Mesothelial cell of epicardium (in vitro differentiated cells): ENCODE results near the gene CACNA2D1. TPM values are rescaled to one million over a fixed set of nuclear protein-coding genes. Genes with fewer than 3 reads are reported as not detected.

Experiments
- DNase-seq, 2 experiments: peaks; one replicate each; pipeline ENCODE4 v3.0.0; 2021; ENCODE audit warnings: low spot score in 2 of 2; ENCODE audit not compliant: unreplicated experiment in 2 of 2
- H3K27ac Mint-ChIP-seq: 2 replicates; pipeline ENCODE4 v1.8.0; 2021; ENCODE audit warnings: mixed read lengths
- H3K27me3 Mint-ChIP-seq: 2 replicates; pipeline ENCODE4 v1.8.0; 2021; ENCODE audit warnings: low read depth, mixed read lengths
- H3K36me3 Mint-ChIP-seq: 2 replicates; pipeline ENCODE4 v1.8.0; 2021; ENCODE audit warnings: mixed read lengths
- H3K4me1 Mint-ChIP-seq: 2 replicates; pipeline ENCODE4 v1.8.0; 2021; ENCODE audit warnings: mixed read lengths
- H3K4me3 Mint-ChIP-seq: 2 replicates; pipeline ENCODE4 v1.8.0; 2021; ENCODE audit warnings: mild to moderate bottlenecking, moderate library complexity, mixed read lengths
- H3K9me3 Mint-ChIP-seq: 2 replicates; pipeline ENCODE4 v1.8.0; 2021; ENCODE audit warnings: mixed read lengths
- total RNA-seq: library from RNA; stranded (reverse); gene quantifications from 3 replicates; pipeline ENCODE4 v1.2.1, GENCODE V29; 2021
- TF ChIP-seq, protein P1 (sequence below): fragments of 200-600 bp; sonication (generic); IDR thresholded peaks from one replicate; pipeline ENCODE4 v1.5.0; 2021; ENCODE audit warnings: antibody characterized with exemption; ENCODE audit not compliant: unreplicated experiment

Gene CACNA2D1
- total RNA-seq, 1 donor from 2014 or later = 14.7 TPM

DNA sequence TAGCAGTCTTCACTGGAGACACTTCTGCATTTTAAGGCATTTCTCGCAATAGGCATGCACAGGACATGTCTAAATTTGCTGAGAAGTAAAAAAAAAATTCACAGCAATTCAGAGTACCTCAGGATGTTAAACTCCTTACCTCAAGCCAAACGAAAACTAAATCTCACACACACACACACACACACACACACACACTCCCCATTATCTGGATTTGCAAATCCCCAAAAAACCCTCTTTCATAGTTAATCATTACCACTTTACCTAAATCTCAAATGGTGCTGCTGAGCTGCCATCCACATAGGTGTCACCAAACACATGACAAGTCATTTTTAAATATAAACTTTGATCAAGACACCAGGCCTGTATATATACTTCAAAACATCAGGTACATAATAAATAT is 31.8 kb downstream of the CACNA2D1 start:
- no peaks in the 10 kb centered on the region for H3K9me3 Mint-ChIP-seq
- DNase-seq = no peak
- H3K27me3 Mint-ChIP-seq = no peaks in the 10 kb centered on the region
- no peak overlapping the region for H3K27ac Mint-ChIP-seq
- H3K36me3 Mint-ChIP-seq = no peaks in the 10 kb centered on the region
- peaks cover 19% of the 10 kb centered on the region for H3K4me1 Mint-ChIP-seq
- H3K4me3 Mint-ChIP-seq = no peak overlapping the region
- TF ChIP-seq, protein P1, sequence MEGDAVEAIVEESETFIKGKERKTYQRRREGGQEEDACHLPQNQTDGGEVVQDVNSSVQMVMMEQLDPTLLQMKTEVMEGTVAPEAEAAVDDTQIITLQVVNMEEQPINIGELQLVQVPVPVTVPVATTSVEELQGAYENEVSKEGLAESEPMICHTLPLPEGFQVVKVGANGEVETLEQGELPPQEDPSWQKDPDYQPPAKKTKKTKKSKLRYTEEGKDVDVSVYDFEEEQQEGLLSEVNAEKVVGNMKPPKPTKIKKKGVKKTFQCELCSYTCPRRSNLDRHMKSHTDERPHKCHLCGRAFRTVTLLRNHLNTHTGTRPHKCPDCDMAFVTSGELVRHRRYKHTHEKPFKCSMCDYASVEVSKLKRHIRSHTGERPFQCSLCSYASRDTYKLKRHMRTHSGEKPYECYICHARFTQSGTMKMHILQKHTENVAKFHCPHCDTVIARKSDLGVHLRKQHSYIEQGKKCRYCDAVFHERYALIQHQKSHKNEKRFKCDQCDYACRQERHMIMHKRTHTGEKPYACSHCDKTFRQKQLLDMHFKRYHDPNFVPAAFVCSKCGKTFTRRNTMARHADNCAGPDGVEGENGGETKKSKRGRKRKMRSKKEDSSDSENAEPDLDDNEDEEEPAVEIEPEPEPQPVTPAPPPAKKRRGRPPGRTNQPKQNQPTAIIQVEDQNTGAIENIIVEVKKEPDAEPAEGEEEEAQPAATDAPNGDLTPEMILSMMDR = no peak

DNA sequence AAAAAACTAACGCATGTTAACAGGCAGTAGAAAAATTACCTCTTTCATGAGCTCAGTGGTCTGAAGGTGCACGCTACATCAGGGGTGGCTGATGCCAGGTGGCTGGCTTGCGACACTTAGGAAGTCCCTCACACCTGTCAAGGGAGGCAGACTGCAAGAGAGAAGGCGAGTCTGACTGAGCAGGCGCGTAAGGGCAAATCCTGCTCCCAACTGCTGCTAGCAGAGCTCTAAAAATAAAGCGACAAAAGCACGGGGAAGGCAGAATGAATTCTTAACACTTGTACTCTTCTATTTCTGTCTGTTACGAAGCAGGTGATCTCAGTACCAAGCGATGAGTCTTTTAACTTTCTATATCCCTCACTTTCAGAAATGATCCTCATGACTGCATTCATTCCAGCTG is 33.1 kb downstream of the CACNA2D1 start:
- Mint-ChIP-seq H3K4me1 (peaks cover 19% of the 10 kb centered on the region), H3K4me3 (no peak overlapping the region), H3K27me3 (no peaks in the 10 kb centered on the region), H3K36me3 (peaks cover 3% of the 10 kb centered on the region), H3K27ac (peak overlapping the region; percentile 1), H3K9me3 (no peaks in the 10 kb centered on the region)
- DNase-seq = no peak
- TF ChIP-seq, protein P1 = no peak

DNA sequence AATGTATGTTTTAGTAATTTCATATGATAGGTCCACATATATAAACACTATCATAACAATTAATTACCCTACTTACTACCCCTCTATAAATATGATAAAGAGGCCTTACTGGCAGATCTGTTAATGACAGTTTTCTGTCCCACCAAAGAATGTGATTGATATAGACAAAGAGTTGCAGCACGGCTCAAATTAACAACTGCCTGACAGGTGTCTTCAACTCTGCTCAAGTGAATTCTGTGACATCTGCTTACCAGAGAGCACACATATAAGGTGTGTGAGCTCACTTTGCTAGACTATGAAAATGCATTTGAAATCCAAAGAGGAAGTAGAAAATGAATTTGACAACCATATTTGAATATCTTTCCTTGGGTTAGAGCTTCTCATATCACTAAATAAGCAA is 36.6 kb downstream of the CACNA2D1 start:
- no peak for DNase-seq
- TF ChIP-seq, protein P1 = no peak
- H3K27ac Mint-ChIP-seq = no peak overlapping the region
- no peaks in the 10 kb centered on the region for H3K27me3 Mint-ChIP-seq
- peaks cover 3% of the 10 kb centered on the region for H3K36me3 Mint-ChIP-seq
- peaks cover 13% of the 10 kb centered on the region for H3K4me1 Mint-ChIP-seq
- no peak overlapping the region for H3K4me3 Mint-ChIP-seq
- no peaks in the 10 kb centered on the region for H3K9me3 Mint-ChIP-seq

DNA sequence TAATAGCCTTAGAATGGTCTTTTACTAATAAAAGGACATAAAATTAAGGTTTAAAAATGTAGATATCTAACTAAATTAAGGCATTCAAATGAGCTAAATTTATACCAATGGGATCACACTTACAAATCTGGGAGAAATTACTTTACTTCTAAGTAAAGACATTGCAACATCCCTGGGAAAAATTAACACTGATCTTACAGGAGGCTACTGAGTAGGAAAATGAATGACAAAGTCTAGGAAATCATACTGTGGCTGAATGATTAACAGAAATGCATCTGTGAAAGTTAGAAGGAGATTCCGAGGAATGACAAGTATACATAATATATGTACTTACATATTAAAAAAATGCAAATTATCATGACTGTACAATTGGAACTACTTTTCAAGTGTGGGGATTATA is 38.3 kb downstream of the CACNA2D1 start:
- H3K27ac Mint-ChIP-seq = no peak overlapping the region
- no peaks in the 10 kb centered on the region for H3K27me3 Mint-ChIP-seq
- no peaks in the 10 kb centered on the region for H3K9me3 Mint-ChIP-seq
- peaks cover 1% of the 10 kb centered on the region for H3K4me1 Mint-ChIP-seq
- TF ChIP-seq, protein P1 = no peak
- no peak overlapping the region for H3K4me3 Mint-ChIP-seq
- H3K36me3 Mint-ChIP-seq = peaks cover 3% of the 10 kb centered on the region
- no peak for DNase-seq

DNA sequence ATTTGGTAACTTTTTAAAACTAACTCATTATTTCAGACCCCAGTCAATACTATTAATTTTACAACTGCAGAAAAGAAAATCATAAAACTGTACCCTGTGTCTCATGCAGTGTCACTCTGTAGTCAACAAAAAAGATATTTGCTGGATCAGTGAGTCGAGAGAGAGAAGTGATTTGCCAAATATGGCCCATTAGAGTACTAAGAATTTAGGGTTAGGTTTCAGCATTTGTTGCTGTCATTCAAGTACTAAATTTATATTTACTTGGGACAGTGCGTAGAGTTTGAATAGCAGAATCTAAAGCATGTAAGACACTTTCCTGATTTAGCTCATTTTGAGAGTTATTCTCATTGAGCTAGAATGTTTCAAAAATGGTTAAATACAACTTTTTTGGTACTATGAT is 38.9 kb downstream of the CACNA2D1 start:
- H3K27me3 Mint-ChIP-seq = no peaks in the 10 kb centered on the region
- no peak overlapping the region for H3K4me3 Mint-ChIP-seq
- no peak for DNase-seq
- H3K36me3 Mint-ChIP-seq = peaks cover 5% of the 10 kb centered on the region
- peaks cover 2% of the 10 kb centered on the region for H3K9me3 Mint-ChIP-seq
- H3K27ac Mint-ChIP-seq = no peak overlapping the region
- H3K4me1 Mint-ChIP-seq = no peaks in the 10 kb centered on the region
- TF ChIP-seq, protein P1 = no peak

DNA sequence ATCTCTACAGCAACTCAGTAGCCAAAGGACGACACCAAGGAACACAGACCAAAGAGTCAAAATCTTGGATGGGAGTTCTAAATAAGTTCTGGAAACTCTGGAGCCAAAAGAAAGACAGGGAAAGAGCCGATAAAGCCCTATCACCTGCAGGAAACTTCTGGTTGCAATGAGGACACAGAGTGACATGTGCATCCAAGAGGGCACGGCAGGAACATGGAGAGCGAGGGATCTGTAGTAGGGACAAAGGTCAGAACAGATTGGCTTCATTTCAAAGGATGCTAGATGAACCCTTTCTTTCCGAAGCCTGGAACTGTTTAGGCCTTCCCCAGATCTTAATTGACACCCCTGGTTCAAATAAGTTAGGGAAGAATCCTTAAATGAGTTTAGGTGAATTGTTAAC is 39.5 kb downstream of the CACNA2D1 start:
- no peaks in the 10 kb centered on the region for H3K4me1 Mint-ChIP-seq
- no peak overlapping the region for H3K4me3 Mint-ChIP-seq
- H3K36me3 Mint-ChIP-seq = peaks cover 6% of the 10 kb centered on the region
- TF ChIP-seq, protein P1 = no peak
- H3K27ac Mint-ChIP-seq = no peak overlapping the region
- peaks cover 3% of the 10 kb centered on the region for H3K9me3 Mint-ChIP-seq
- no peaks in the 10 kb centered on the region for H3K27me3 Mint-ChIP-seq
- no peak for DNase-seq
